ENCODE results near the gene PLA2G4D.

- TF ChIP-seq HMGXB4 (CRISPR knock-in tag; IDR thresholded peaks at IDR 0.05) (no peak), CTCF (IDR thresholded peaks at IDR 0.05) (no peak), NFYB (CRISPR knock-in tag; conservative IDR thresholded peaks at IDR 0.05; ENCODE audit: low read depth) (no peak), ATF3 (CRISPR knock-in tag; conservative IDR thresholded peaks at IDR 0.05) (no peak), RELA (CRISPR knock-in tag; IDR thresholded peaks at IDR 0.05; ENCODE audit: borderline replicate concordance) (no peak), JUN (CRISPR knock-in tag; IDR thresholded peaks at IDR 0.05) (no peak), USF1 (CRISPR knock-in tag; IDR thresholded peaks at IDR 0.05) (no peak)
Measured at GRCh38 chr15:42069025-42069424, 25.3 kb downstream of the PLA2G4D start.
